Ramos (cell line): Measurements from ENCODE around the gene RLBP1.
"Not testable (repeated sequence)": the region's sequence is repeated elsewhere in the genome, so short reads cannot be mapped to it uniquely, and the experiment has no call there.

Source experiments
- in situ Hi-C: fragments of 300-500 bp; cut with MboI; formaldehyde crosslinking; loops from one replicate; pipeline ENCODE4 v1.14.3; 2022; ENCODE audit warnings: low sequenced_read_pairs; ENCODE audit not compliant: unreplicated experiment

Gene RLBP1

GRCh38 chr15:89221543-89221942 is at the start of gene RLBP1:
Gene RLBP1, minus strand, starts transcription at chr15:89221579. Its CDS starts 2,604 bp downstream, at chr15:89218975.
- in situ Hi-C loops: no loop called here

GRCh38 chr15:89250142-89250541 is 28.8 kb upstream of the RLBP1 start:
- in situ Hi-C loops: not testable (repeated sequence)

GRCh38 chr15:89248584-89248983 is 27.2 kb upstream of the RLBP1 start:
- in situ Hi-C loops: no loop called here

GRCh38 chr15:89247446-89247845 is 26.1 kb upstream of the RLBP1 start:
- in situ Hi-C loops: no loop called here

GRCh38 chr15:89244574-89244903 is 23.2 kb upstream of the RLBP1 start:
- in situ Hi-C loops: no loop called here

- in situ Hi-C loops: no loop called here
These were observed 22.6 kb upstream of the RLBP1 start, which contains the start of gene FANCI for GRCh38 chr15:89243691-89244573. Gene FANCI, plus strand, starts transcription at chr15:89243979. Its CDS starts 3,669 bp downstream, at chr15:89247648.

- in situ Hi-C loops: no loop called here
These were observed 21.8 kb upstream of the RLBP1 start for GRCh38 chr15:89243046-89243690.

- in situ Hi-C loops: not testable (repeated sequence)
These were observed 18.8 kb upstream of the RLBP1 start for GRCh38 chr15:89239883-89240810.

- in situ Hi-C loops: no loop called here
These were observed 10.5 kb upstream of the RLBP1 start for GRCh38 chr15:89231832-89232231.

- in situ Hi-C loops: no loop called here
These were observed 8.9 kb upstream of the RLBP1 start for GRCh38 chr15:89230277-89230676.

- in situ Hi-C loops: no loop called here
These were observed 6.0 kb upstream of the RLBP1 start for GRCh38 chr15:89227425-89227824.

- in situ Hi-C loops: no loop called here
These were observed 5.2 kb upstream of the RLBP1 start for GRCh38 chr15:89226359-89227221.

GRCh38 chr15:89225588-89225987 is 4.2 kb upstream of the RLBP1 start:
- in situ Hi-C loops: no loop called here

GRCh38 chr15:89218531-89218930 is 2.8 kb downstream of the RLBP1 start:
- in situ Hi-C loops: no loop called here

GRCh38 chr15:89217686-89218376 is 3.5 kb downstream of the RLBP1 start:
- in situ Hi-C loops: no loop called here

GRCh38 chr15:89217031-89217430 is 4.3 kb downstream of the RLBP1 start:
- in situ Hi-C loops: no loop called here

- in situ Hi-C loops: no loop called here
These were observed 5.8 kb downstream of the RLBP1 start for GRCh38 chr15:89215627-89216026.

- in situ Hi-C loops: no loop called here
These were observed 9.7 kb downstream of the RLBP1 start for GRCh38 chr15:89211678-89212170.

GRCh38 chr15:89209057-89209456 is 12.3 kb downstream of the RLBP1 start:
- in situ Hi-C loops: no loop called here
